ENCODE results near the gene NLRP1.

- no peak for TF ChIP-seq CTCF (IDR thresholded peaks at IDR 0.05 in 4 of 5, conservative IDR thresholded peaks at IDR 0.05 in 1 of 5)
- no peak for TF ChIP-seq POLR2A (IDR thresholded peaks at IDR 0.05)
These were observed 39.0 kb downstream of the NLRP1 start for GRCh38 chr17:5545051-5545987.
